Ishikawa (cell line): ENCODE data around the gene SLN.

Experiments
- CEBPB ChIP-seq: IDR thresholded peaks from 2 replicates; pipeline ENCODE4 v1.6.1; 2012
- CREB1 ChIP-seq: IDR thresholded peaks from 2 replicates; pipeline ENCODE4 v1.6.1; 2012; ENCODE audit warnings: low read depth
- EGR1 ChIP-seq: IDR thresholded peaks from 2 replicates; pipeline ENCODE4 v1.6.1; 2012
- EP300 ChIP-seq: IDR thresholded peaks from 2 replicates; pipeline ENCODE4 v1.6.1; 2012; ENCODE audit warnings: borderline replicate concordance
- FOXM1 ChIP-seq: IDR thresholded peaks from 2 replicates; pipeline ENCODE4 v1.6.1; 2012; ENCODE audit warnings: low read depth, borderline replicate concordance
- NFIC ChIP-seq: IDR thresholded peaks from 2 replicates; pipeline ENCODE4 v1.6.1; 2012
- RAD21 ChIP-seq: IDR thresholded peaks from 2 replicates; pipeline ENCODE4 v1.6.1; 2012; ENCODE audit warnings: low read depth
- TAF1 ChIP-seq: IDR thresholded peaks from 2 replicates; pipeline ENCODE4 v1.6.1; 2012; ENCODE audit warnings: low read depth, mild to moderate bottlenecking
- TCF12 ChIP-seq: IDR thresholded peaks from 2 replicates; pipeline ENCODE4 v1.6.1; 2012; ENCODE audit warnings: low read depth
- TEAD4 ChIP-seq: IDR thresholded peaks from 2 replicates; pipeline ENCODE4 v1.6.1; 2012
- YY1 ChIP-seq: IDR thresholded peaks from 2 replicates; pipeline ENCODE4 v1.6.1; 2012; ENCODE audit warnings: low read depth
- ZBTB7A ChIP-seq: IDR thresholded peaks from 2 replicates; pipeline ENCODE4 v1.6.1; 2012; ENCODE audit warnings: low read depth
- TF ChIP-seq, protein P1 (sequence below): IDR thresholded peaks from 2 replicates; pipeline ENCODE4 v1.6.1; 2012; ENCODE audit warnings: low read depth, mild to moderate bottlenecking
- TF ChIP-seq, protein P2 (sequence below): IDR thresholded peaks from 2 replicates; pipeline ENCODE4 v1.6.1; 2012
- TF ChIP-seq, protein P3 (sequence below): IDR thresholded peaks from 2 replicates; pipeline ENCODE4 v1.6.1; 2012

Gene SLN

DNA sequence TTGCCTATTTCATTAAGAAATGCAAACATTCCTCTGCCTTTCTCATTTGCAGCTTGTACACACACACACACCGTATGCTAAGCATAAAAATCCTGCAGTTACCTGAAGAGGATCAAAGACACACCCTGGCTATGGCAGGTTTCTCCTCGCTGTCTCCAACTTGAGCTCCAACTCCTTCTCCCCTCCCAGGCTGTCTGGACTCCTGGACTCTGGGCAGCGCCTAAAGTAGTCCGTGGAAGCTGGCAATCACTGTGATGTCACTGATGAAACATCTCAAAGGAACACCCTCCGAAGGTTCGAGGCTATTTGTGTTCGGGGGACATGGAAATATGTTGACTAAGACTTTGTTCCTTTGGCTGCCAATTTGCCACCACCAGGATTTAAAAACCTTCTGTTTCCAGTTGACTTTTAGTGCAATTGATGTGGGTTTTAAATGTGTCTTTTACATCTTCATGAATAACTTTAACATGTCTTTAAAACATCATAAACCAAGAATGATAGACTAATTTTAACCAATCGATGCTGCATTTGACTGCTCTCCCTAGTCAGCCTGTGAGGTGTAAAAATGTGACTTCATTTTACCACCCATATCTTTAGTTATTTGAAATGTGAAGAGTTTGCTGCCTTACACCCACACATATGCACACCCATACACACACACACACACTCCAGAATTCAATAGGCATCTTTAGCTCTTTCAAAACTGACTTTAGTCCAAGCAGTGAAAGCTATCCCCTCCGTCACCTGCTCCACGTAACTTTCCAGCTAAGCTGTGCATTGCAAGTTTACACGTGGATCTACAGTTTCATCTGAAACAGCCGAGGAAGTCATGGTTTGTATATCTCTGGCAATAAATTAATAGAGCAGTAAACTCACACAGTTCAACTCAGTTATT, at the start of gene SLN:
Gene SLN, minus strand, starts transcription at position 196 of the 895 bp plus-strand sequence.
- TF ChIP-seq NFIC = no peak
- TF ChIP-seq CREB1 = no peak
- TF ChIP-seq, protein P1, sequence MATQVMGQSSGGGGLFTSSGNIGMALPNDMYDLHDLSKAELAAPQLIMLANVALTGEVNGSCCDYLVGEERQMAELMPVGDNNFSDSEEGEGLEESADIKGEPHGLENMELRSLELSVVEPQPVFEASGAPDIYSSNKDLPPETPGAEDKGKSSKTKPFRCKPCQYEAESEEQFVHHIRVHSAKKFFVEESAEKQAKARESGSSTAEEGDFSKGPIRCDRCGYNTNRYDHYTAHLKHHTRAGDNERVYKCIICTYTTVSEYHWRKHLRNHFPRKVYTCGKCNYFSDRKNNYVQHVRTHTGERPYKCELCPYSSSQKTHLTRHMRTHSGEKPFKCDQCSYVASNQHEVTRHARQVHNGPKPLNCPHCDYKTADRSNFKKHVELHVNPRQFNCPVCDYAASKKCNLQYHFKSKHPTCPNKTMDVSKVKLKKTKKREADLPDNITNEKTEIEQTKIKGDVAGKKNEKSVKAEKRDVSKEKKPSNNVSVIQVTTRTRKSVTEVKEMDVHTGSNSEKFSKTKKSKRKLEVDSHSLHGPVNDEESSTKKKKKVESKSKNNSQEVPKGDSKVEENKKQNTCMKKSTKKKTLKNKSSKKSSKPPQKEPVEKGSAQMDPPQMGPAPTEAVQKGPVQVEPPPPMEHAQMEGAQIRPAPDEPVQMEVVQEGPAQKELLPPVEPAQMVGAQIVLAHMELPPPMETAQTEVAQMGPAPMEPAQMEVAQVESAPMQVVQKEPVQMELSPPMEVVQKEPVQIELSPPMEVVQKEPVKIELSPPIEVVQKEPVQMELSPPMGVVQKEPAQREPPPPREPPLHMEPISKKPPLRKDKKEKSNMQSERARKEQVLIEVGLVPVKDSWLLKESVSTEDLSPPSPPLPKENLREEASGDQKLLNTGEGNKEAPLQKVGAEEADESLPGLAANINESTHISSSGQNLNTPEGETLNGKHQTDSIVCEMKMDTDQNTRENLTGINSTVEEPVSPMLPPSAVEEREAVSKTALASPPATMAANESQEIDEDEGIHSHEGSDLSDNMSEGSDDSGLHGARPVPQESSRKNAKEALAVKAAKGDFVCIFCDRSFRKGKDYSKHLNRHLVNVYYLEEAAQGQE = no peak
- no peak for TF ChIP-seq TCF12
- no peak for TF ChIP-seq CEBPB
- TF ChIP-seq ZBTB7A = no peak
- no peak for TF ChIP-seq YY1
- TF ChIP-seq, protein P2, sequence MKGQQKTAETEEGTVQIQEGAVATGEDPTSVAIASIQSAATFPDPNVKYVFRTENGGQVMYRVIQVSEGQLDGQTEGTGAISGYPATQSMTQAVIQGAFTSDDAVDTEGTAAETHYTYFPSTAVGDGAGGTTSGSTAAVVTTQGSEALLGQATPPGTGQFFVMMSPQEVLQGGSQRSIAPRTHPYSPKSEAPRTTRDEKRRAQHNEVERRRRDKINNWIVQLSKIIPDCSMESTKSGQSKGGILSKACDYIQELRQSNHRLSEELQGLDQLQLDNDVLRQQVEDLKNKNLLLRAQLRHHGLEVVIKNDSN = no peak
- no peak for TF ChIP-seq EGR1
- TF ChIP-seq TEAD4 = no peak
- no peak for TF ChIP-seq RAD21
- TF ChIP-seq, protein P3, sequence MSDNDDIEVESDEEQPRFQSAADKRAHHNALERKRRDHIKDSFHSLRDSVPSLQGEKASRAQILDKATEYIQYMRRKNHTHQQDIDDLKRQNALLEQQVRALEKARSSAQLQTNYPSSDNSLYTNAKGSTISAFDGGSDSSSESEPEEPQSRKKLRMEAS = no peak
- no peak for TF ChIP-seq FOXM1
- no peak for TF ChIP-seq EP300
- TF ChIP-seq TAF1 = no peak

DNA sequence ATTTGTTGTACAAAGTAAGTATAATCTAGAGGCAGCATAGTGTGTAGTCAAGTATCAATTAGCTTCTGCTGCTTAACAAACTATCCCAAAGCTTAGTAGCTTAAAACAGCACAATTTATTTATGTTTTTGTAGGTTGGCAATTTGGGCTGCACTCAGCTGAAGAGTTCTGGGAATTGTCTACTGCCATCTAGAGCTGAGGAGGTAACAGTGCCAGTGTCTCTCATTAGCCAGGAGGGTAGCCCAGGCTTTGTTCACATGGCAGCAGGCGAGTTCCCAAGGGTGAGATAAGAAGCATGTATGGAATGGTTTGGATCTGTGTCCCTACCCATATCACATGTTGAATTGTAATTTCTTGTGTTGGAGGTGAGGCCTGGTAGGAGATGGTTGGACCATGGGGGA, 45.8 kb upstream of the SLN start:
- TF ChIP-seq, protein P2 = no peak
- TF ChIP-seq YY1 = no peak
- TF ChIP-seq EP300 = no peak
- TF ChIP-seq ZBTB7A = no peak
- TF ChIP-seq RAD21 = no peak
- no peak for TF ChIP-seq TEAD4
- TF ChIP-seq, protein P3 = no peak
- no peak for TF ChIP-seq NFIC

DNA sequence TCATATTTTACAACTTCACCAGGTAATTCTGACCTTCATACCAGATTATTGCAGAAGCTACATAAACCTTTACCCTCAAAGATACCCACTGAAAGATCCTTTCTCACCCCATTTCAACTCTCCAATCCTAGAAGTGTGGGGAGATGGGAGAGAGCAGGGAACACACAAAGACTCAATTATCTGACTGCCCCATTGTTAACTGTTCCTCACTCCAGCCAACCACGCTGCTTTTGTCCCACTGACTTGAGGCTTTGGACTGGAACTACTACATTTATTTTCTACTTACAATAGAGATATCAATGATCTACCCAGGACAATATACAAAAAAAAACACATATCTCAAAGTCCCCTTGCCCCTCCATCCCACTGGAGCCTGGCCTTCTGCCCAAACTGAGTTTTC, 44.7 kb upstream of the SLN start:
- TF ChIP-seq, protein P1 = no peak
- TF ChIP-seq, protein P2 = no peak
- no peak for TF ChIP-seq EP300
- no peak for TF ChIP-seq RAD21

DNA sequence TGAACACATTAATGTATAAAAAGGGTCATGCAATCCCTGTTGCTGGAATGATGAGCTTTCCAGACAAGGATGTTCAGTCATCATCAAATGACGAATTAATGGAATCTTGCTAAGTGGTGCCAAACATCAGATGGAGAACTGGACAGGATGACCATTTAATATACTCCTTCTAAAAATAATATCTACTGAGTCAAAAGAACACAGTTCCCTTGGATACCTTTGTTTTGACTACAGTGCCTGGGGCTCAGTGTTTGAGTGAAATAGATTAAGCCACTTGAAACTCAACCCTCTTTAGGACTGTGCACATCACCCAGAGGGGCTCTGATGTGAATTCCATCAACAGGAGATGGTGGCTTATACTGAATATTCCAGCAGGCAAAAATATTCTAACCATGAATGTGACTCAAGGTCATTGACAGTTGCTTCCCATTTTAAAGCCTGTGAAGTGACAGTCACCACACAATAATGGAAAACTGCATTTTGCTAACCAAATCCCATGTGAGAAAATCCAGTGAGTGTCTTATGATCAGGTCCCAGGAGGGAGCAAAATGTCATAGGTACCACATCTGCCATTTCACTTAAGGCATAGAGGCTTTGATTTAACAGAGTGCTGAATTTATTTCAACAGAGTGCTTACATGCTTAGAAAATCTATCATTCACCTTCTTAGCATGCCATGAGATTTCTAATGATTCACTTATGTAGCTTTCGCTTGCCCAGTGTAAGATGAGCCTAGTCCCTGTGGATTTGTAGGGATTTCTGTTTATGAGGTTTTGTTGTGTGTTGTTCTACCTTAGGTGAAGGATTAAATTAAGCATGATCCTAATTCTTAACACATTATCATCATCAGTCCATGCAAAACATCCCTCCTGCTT, 41.3 kb upstream of the SLN start:
- no peak for TF ChIP-seq EGR1
- TF ChIP-seq TCF12 = no peak
- TF ChIP-seq TAF1 = no peak
- no peak for TF ChIP-seq TEAD4
- no peak for TF ChIP-seq EP300
- TF ChIP-seq YY1 = no peak
- no peak for TF ChIP-seq CEBPB
- TF ChIP-seq, protein P1 = no peak
- TF ChIP-seq, protein P3 = no peak
- TF ChIP-seq, protein P2 = no peak
